SW 1271 (cell line): ENCODE results near the gene RGS6.
A peak's percentile ranks its signal among the peaks of the same experiment; 100 is the strongest.

Experiments used
- DNase-seq, 2 experiments: peaks; one replicate each; lab custom pipeline; 2025; lab: John Stamatoyannopoulos, UW

RGS6 gene

GRCh38 chr14:72503271-72503670, 571.0 kb downstream of the RGS6 start:
- no peak for DNase-seq

- no peak for DNase-seq
Observed at GRCh38 chr14:72503696-72504368, 571.6 kb downstream of the RGS6 start.

GRCh38 chr14:72510566-72510965, 578.3 kb downstream of the RGS6 start:
- DNase-seq, result no peak

- no peak for DNase-seq
Observed at GRCh38 chr14:72512281-72512680, 580.1 kb downstream of the RGS6 start.

GRCh38 chr14:72512925-72513324, 580.7 kb downstream of the RGS6 start:
- DNase-seq, result no peak

GRCh38 chr14:72513346-72513745, 581.1 kb downstream of the RGS6 start:
- no peak for DNase-seq

GRCh38 chr14:72513965-72514659, 581.9 kb downstream of the RGS6 start:
- peak in 1 of 2 experiments; percentile 28 for DNase-seq

GRCh38 chr14:72514660-72515025, 582.4 kb downstream of the RGS6 start:
- DNase-seq, result no peak

- peak in 1 of 2 experiments; percentile 21 for DNase-seq
Observed at GRCh38 chr14:72515779-72516770, 583.8 kb downstream of the RGS6 start.

- DNase-seq, result peak; percentile 30 to 43
Observed at GRCh38 chr14:72516936-72517700, 584.9 kb downstream of the RGS6 start.

GRCh38 chr14:72517736-72518135, 585.5 kb downstream of the RGS6 start:
- DNase-seq, result no peak

GRCh38 chr14:72518809-72519377, 586.7 kb downstream of the RGS6 start:
- DNase-seq, result no peak

GRCh38 chr14:72519543-72519942, 587.3 kb downstream of the RGS6 start:
- no peak for DNase-seq

GRCh38 chr14:72521045-72521444, 588.8 kb downstream of the RGS6 start:
- DNase-seq, result no peak

GRCh38 chr14:72521968-72522741, 589.9 kb downstream of the RGS6 start:
- DNase-seq, result no peak

GRCh38 chr14:72522847-72523246, 590.6 kb downstream of the RGS6 start:
- no peak for DNase-seq

- DNase-seq, result no peak
Observed at GRCh38 chr14:72523424-72524294, 591.4 kb downstream of the RGS6 start.

GRCh38 chr14:72524295-72524629, 592.0 kb downstream of the RGS6 start:
- no peak for DNase-seq

- DNase-seq, result no peak
Observed at GRCh38 chr14:72525087-72525915, 593.1 kb downstream of the RGS6 start.
